Glutamatergic neuron (in vitro differentiated cells): ENCODE measurements around the gene WNT3. TPM values are rescaled to one million over a fixed set of nuclear protein-coding genes. Genes with fewer than 3 reads are reported as not detected.

Experiments
- DNase-seq: peaks from one replicate; pipeline ENCODE4 v3.0.0; 2022
- H3K27ac Mint-ChIP-seq: one replicate; pipeline ENCODE4 v1.8.0; 2020; ENCODE audit warnings: mild to moderate bottlenecking, mixed read lengths, inconsistent platforms; ENCODE audit not compliant: unreplicated experiment
- H3K27me3 Mint-ChIP-seq: one replicate; pipeline ENCODE4 v1.8.0; 2020; ENCODE audit warnings: mild to moderate bottlenecking, moderate library complexity, mixed read lengths, inconsistent platforms; ENCODE audit not compliant: unreplicated experiment
- H3K36me3 Mint-ChIP-seq: one replicate; pipeline ENCODE4 v1.8.0; 2020; ENCODE audit warnings: mild to moderate bottlenecking, mixed read lengths, inconsistent platforms; ENCODE audit not compliant: unreplicated experiment
- H3K4me1 Mint-ChIP-seq: one replicate; pipeline ENCODE4 v1.8.0; 2020; ENCODE audit warnings: mild to moderate bottlenecking, low read depth, mixed read lengths, inconsistent platforms; ENCODE audit not compliant: unreplicated experiment
- H3K4me3 Mint-ChIP-seq: one replicate; pipeline ENCODE4 v1.8.0; 2020; ENCODE audit warnings: mild to moderate bottlenecking, mixed read lengths, inconsistent platforms; ENCODE audit not compliant: unreplicated experiment
- H3K9me3 Mint-ChIP-seq: one replicate; pipeline ENCODE4 v1.8.0; 2020; ENCODE audit warnings: mild to moderate bottlenecking, moderate library complexity, mixed read lengths, inconsistent platforms; ENCODE audit not compliant: unreplicated experiment
- CTCF ChIP-seq: fragments of 200-600 bp; sonication (generic); IDR thresholded peaks from one replicate; pipeline ENCODE4 v1.5.0; 2021; ENCODE audit not compliant: partially characterized antibody, unreplicated experiment
- total RNA-seq: library from RNA; stranded (reverse); fragmentation: NEBNext Ultra II Directional; extraction: Animal tissue kit (Norgen Biotek cat#: 25700); gene quantifications from one replicate; pipeline ENCODE4 v1.2.1, GENCODE V29; 2021; ENCODE audit not compliant: unreplicated experiment

WNT3 gene
- total RNA-seq, 1 donor from 2014 or later, result 1.7 TPM

GRCh38 chr17:46788796-46789195, 29.7 kb downstream of the WNT3 start:
- no peak for DNase-seq
- Mint-ChIP-seq H3K9me3 (peaks cover 1% of the 10 kb centered on the region), H3K27ac (no peak overlapping the region), H3K4me1 (no peaks in the 10 kb centered on the region), H3K36me3 (peaks cover 9% of the 10 kb centered on the region), H3K27me3 (peaks cover 3% of the 10 kb centered on the region), H3K4me3 (no peak overlapping the region)
- no peak for TF ChIP-seq CTCF

- no peaks in the 10 kb centered on the region for H3K4me1 Mint-ChIP-seq
- H3K27ac Mint-ChIP-seq, result no peak overlapping the region
- no peak for DNase-seq
Measured at GRCh38 chr17:46788300-46788699, 30.2 kb downstream of the WNT3 start.

GRCh38 chr17:46787478-46787877, 31.0 kb downstream of the WNT3 start:
- peaks cover 2% of the 10 kb centered on the region for H3K27me3 Mint-ChIP-seq
- peaks cover 1% of the 10 kb centered on the region for H3K9me3 Mint-ChIP-seq
- H3K27ac Mint-ChIP-seq, result no peak overlapping the region
- no peaks in the 10 kb centered on the region for H3K4me1 Mint-ChIP-seq
- no peak for DNase-seq
- no peak for TF ChIP-seq CTCF
- peaks cover 9% of the 10 kb centered on the region for H3K36me3 Mint-ChIP-seq
- no peak overlapping the region for H3K4me3 Mint-ChIP-seq

More at GRCh38 chr17:46788300-46788699, 30.2 kb downstream of the WNT3 start:
- TF ChIP-seq CTCF, result no peak
- peaks cover 2% of the 10 kb centered on the region for H3K27me3 Mint-ChIP-seq
- no peak overlapping the region for H3K4me3 Mint-ChIP-seq
- peaks cover 9% of the 10 kb centered on the region for H3K36me3 Mint-ChIP-seq
- H3K9me3 Mint-ChIP-seq, result peaks cover 1% of the 10 kb centered on the region

GRCh38 chr17:46785696-46786095, 32.8 kb downstream of the WNT3 start:
- Mint-ChIP-seq H3K27ac (no peak overlapping the region), H3K4me3 (no peak overlapping the region), H3K27me3 (peaks cover 5% of the 10 kb centered on the region), H3K4me1 (no peaks in the 10 kb centered on the region), H3K9me3 (peaks cover 2% of the 10 kb centered on the region), H3K36me3 (peaks cover 8% of the 10 kb centered on the region)
- DNase-seq, result no peak
- no peak for TF ChIP-seq CTCF

GRCh38 chr17:46783031-46783593, 35.4 kb downstream of the WNT3 start:
- peaks cover 5% of the 10 kb centered on the region for H3K4me1 Mint-ChIP-seq
- no peak overlapping the region for H3K27ac Mint-ChIP-seq
- DNase-seq, result no peak
- peaks cover 2% of the 10 kb centered on the region for H3K9me3 Mint-ChIP-seq
- H3K36me3 Mint-ChIP-seq, result peaks cover under 1% of the 10 kb centered on the region
- no peak overlapping the region for H3K4me3 Mint-ChIP-seq
- TF ChIP-seq CTCF, result no peak
- peaks cover 12% of the 10 kb centered on the region for H3K27me3 Mint-ChIP-seq
